CD4-positive, CD25-positive, alpha-beta regulatory T cell (primary cell): ENCODE results near the gene MYOZ1. TPM values are rescaled to one million over a fixed set of nuclear protein-coding genes. Genes with fewer than 3 reads are reported as not detected.

Experiments used
- polyA plus RNA-seq, 4 donors: library from polyadenylated mRNA; unstranded; fragments of 300-500 nt; fragmentation: Illumina TruSeq; gene quantifications; one replicate each; pipeline ENCODE4 v1.2.3, GENCODE V29; 2021
- total RNA-seq: library from RNA; stranded (reverse); gene quantifications from one replicate; pipeline ENCODE4 v1.2.3, GENCODE V29; 2022

Gene MYOZ1
- total and polyA plus RNA-seq, 5 donors from 2014 or later: not detected

Other genes with a start within 250 kb of the MYOZ1 start
- 108 TPM for gene ANXA7, start 227.4 kb downstream of the MYOZ1 start, total RNA-seq
- gene ANXA7, start 227.4 kb downstream of the MYOZ1 start, polyA plus RNA-seq: 100 to 1,000 TPM; 233 to 325 (median 249) TPM
- 3.9 TPM for gene MSS51, start 207.9 kb downstream of the MYOZ1 start, total RNA-seq
- under 1 TPM in 2 of 4 donors, not detected in 2; 0.13 to 0.14 TPM for gene MSS51, start 207.9 kb downstream of the MYOZ1 start, polyA plus RNA-seq
- gene PPP3CB, start 145.4 kb downstream of the MYOZ1 start, total RNA-seq: 42.4 TPM
- 10 to 100 TPM; 10.8 to 18.0 (median 11.0) TPM for gene PPP3CB, start 145.4 kb downstream of the MYOZ1 start, polyA plus RNA-seq
- 4.2 TPM for gene USP54, start 50.1 kb downstream of the MYOZ1 start, total RNA-seq
- 1 to 10 TPM in 3 of 4 donors, under 1 TPM in 1; 0.84 to 1.5 (median 1.0) TPM for gene USP54, start 50.1 kb downstream of the MYOZ1 start, polyA plus RNA-seq
- not detected for gene SYNPO2L, start 14.6 kb upstream of the MYOZ1 start, total RNA-seq
- gene SYNPO2L, start 14.6 kb upstream of the MYOZ1 start, polyA plus RNA-seq: not detected
- 9.8 TPM for gene AGAP5, start 56.6 kb upstream of the MYOZ1 start, total RNA-seq
- under 1 TPM in 2 of 4 donors, not detected in 2; 0.07 to 0.18 TPM for gene AGAP5, start 56.6 kb upstream of the MYOZ1 start, polyA plus RNA-seq
- gene SEC24C, start 102.9 kb upstream of the MYOZ1 start, total RNA-seq: 78.2 TPM
- gene SEC24C, start 102.9 kb upstream of the MYOZ1 start, polyA plus RNA-seq: 10 to 100 TPM; 30.2 to 39.3 (median 36.9) TPM
- gene CHCHD1, start 140.6 kb upstream of the MYOZ1 start, total RNA-seq: 6.3 TPM
- gene CHCHD1, start 140.6 kb upstream of the MYOZ1 start, polyA plus RNA-seq: 10 to 100 TPM; 63.6 to 79.3 (median 70.0) TPM
- gene ZSWIM8, start 144.1 kb upstream of the MYOZ1 start, total RNA-seq: 95.5 TPM
- gene ZSWIM8, start 144.1 kb upstream of the MYOZ1 start, polyA plus RNA-seq: 10 to 100 TPM in 3 of 4 donors, 1 to 10 TPM in 1; 6.0 to 14.9 (median 11.8) TPM
- gene NDST2, start 170.1 kb upstream of the MYOZ1 start, total RNA-seq: 74.4 TPM
- gene NDST2, start 170.1 kb upstream of the MYOZ1 start, polyA plus RNA-seq: 10 to 100 TPM; 20.6 to 28.5 (median 24.6) TPM
- gene CAMK2G, start 233.1 kb upstream of the MYOZ1 start, total RNA-seq: 58.8 TPM
- 1 to 10 TPM; 4.3 to 5.3 (median 4.7) TPM for gene CAMK2G, start 233.1 kb upstream of the MYOZ1 start, polyA plus RNA-seq